Stimulated activated CD8-positive, alpha-beta memory T cell treated with anti-CD3 and anti-CD28 coated beads, Interleukin-2, amount 100 ng/mL, for 1 hour (primary cell): Measurements from ENCODE around the gene PAX8.

Experiments
- DNase-seq, 2 donors: peaks; one replicate each; pipeline ENCODE4 v3.0.0-alpha.2; 2020; ENCODE audit warnings: low read depth in 2 of 2

Gene PAX8

GRCh38 chr2:113169002-113169530 lies 109.7 kb downstream of the PAX8 start:
- no peak for DNase-seq

- no peak for DNase-seq
Observed at GRCh38 chr2:113167962-113168340, 110.8 kb downstream of the PAX8 start.

GRCh38 chr2:113167115-113167932 lies 111.4 kb downstream of the PAX8 start:
- DNase-seq, result no peak

GRCh38 chr2:113166187-113166645 lies 112.5 kb downstream of the PAX8 start:
- DNase-seq, result no peak
